ENCODE results near the gene SPATA4. TPM values are rescaled to one million over a fixed set of nuclear protein-coding genes. Genes with fewer than 3 reads are reported as not detected.

Gene SPATA4
- total RNA-seq, 2 donors from 2014 or later, result not detected

DNA sequence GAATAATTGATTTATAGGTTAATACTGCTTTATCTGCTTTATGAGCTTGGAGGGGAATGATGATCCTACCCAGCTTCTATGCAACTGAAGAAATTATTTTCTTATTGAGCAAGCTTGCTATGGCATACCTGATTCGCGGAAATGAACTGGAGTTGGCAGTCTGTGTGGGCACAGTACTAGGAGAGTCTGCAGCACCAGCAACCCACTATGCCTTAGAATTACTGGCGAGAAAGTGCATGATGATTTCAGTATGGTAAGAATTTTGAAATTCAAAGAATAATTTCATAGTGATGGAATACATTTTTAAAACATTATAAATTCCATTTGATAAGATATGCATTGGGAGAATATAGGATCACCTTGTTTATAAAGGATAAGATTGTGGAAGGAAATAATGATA, 32.3 kb downstream of the SPATA4 start:
- Mint-ChIP-seq H3K9me3 (no peaks in the 10 kb centered on the region), H3K4me3 (no peak overlapping the region), H3K27me3 (peaks cover 0 to 8% of the 10 kb centered on the region in 2 donors), H3K36me3 (no peaks in the 10 kb centered on the region), H3K27ac (no peak overlapping the region), H3K4me1 (ENCODE audit: low read depth in 2 of 2) (no peaks in the 10 kb centered on the region)
- DNase-seq (ENCODE audit: low spot score) (no peak), ATAC-seq (no peak)

DNA sequence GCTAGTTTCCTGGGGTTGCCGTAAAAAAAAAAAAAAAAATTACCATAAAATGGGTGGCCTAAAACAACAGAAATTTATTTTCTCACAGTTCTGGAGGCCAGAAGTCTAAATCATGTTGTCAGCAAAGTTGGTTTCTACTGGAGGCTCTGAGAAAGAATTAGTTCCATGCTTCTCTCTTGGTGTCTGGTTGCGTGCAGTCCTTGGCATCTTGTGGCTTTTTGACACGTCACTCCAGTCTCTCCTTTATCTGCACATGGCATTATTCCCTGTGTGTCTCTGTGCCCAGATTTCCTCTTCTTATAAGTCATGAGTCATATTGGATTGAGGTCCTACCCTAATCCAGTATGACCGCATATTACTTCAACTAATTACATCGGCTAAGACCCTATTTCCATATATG, 38.7 kb downstream of the SPATA4 start:
- DNase-seq (ENCODE audit: low spot score), result no peak
- no peak overlapping the region for H3K4me3 Mint-ChIP-seq
- H3K9me3 Mint-ChIP-seq, result no peaks in the 10 kb centered on the region
- H3K27ac Mint-ChIP-seq, result no peak overlapping the region
- H3K4me1 Mint-ChIP-seq (ENCODE audit: low read depth in 2 of 2), result no peaks in the 10 kb centered on the region
- H3K36me3 Mint-ChIP-seq, result no peaks in the 10 kb centered on the region
- no peak for ATAC-seq
- H3K27me3 Mint-ChIP-seq, result peaks cover 0 to 2% of the 10 kb centered on the region in 2 donors

DNA sequence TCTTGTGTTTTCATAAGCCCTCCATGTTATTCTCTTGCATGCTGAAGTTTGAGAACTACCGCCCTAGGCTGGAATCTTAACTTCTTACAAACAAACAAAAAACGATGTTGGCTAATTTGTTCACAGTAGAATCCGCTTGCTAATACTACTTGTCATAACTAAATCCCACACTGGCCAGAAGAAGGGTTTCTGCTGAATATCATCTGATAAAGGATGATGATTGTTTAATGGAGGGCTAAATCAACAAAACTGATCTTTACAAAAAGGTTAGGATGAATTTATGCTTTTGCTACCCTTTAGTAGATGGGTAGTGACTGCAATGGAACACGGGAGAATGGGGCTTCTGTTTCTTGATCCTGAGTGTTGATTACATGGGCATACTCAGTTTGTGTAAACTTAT, 42.3 kb downstream of the SPATA4 start:
- H3K27ac Mint-ChIP-seq, result no peak overlapping the region
- ATAC-seq, result no peak
- no peaks in the 10 kb centered on the region for H3K27me3 Mint-ChIP-seq

DNA sequence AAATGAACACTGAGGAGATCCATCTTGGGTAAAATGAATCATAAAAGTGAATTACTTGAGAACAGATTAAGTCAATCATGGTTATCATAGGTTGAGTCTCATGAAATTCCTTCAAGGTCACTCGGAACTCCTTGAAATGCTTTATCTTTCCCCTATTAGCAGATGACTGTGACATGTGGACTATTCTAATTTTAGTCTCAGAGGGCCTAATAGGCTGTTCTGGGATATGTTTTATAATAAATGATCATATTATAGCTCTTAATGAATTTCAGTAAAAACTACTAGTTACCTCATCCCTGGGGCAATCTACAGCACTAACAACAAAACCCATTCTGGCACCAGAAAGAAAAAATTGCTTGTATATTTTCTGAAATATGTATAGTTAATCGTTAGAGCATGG, 44.7 kb downstream of the SPATA4 start:
- H3K27ac Mint-ChIP-seq, result no peak overlapping the region
- no peaks in the 10 kb centered on the region for H3K4me1 Mint-ChIP-seq (ENCODE audit: low read depth in 2 of 2)
- DNase-seq (ENCODE audit: low spot score) (no peak), ATAC-seq (no peak)
- no peak overlapping the region for H3K4me3 Mint-ChIP-seq
- no peaks in the 10 kb centered on the region for H3K27me3 Mint-ChIP-seq
- H3K36me3 Mint-ChIP-seq, result no peaks in the 10 kb centered on the region
- no peaks in the 10 kb centered on the region for H3K9me3 Mint-ChIP-seq

More for the DNA sequence above, 42.3 kb downstream of the SPATA4 start:
- Mint-ChIP-seq H3K9me3 (no peaks in the 10 kb centered on the region), H3K4me3 (no peak overlapping the region), H3K36me3 (no peaks in the 10 kb centered on the region), H3K4me1 (ENCODE audit: low read depth in 2 of 2) (no peaks in the 10 kb centered on the region)
- DNase-seq (ENCODE audit: low spot score), result no peak

DNA sequence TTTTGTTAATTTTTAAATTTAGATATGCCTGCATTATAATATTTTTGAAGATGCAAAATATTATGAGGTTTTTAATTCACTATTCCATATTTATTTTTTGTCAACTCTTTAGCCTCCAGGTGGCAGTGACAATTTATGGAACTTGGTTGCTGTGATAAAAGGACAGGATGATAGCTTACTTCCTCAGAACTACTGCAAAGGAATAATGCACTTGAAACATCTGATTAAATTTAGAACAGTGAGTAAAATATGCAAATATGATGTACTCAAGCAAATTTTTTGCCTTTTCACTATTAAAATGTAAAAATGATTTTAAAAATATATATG, 45.1 kb downstream of the SPATA4 start:
- DNase-seq (ENCODE audit: low spot score) (no peak), ATAC-seq (no peak)
- Mint-ChIP-seq H3K4me3 (no peak overlapping the region), H3K27me3 (no peaks in the 10 kb centered on the region), H3K4me1 (ENCODE audit: low read depth in 2 of 2) (no peaks in the 10 kb centered on the region), H3K27ac (no peak overlapping the region), H3K9me3 (no peaks in the 10 kb centered on the region), H3K36me3 (no peaks in the 10 kb centered on the region)

DNA sequence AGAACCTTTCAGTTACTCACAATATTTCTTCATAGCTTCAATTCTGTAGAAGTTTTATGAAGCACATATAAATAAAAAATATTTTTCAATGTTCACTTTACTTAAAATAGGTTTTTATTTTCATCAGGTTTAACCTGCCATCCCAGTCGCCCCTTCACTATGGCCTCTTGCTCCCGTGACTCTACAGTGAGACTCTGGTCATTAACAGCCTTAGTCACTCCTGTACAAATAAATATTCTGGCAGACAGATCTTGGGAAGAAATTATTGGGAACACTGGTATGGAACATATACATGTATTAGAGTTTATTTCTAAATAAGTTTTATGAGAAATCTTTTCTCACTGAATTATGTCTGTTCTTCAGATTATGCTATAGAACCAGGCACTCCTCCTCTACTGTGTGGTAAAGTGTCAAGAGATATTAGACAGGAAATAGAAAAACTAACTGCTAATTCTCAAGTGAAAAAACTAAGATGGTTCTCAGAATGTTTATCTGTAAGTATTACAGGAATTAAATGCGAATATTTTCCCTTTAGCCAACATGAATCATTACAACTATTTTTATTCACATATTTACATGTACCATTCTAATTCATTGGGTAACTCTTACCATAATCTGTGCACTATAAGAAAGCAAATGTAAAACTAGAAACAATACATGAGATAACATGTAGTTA, 45.6 kb downstream of the SPATA4 start:
- Mint-ChIP-seq H3K9me3 (no peaks in the 10 kb centered on the region), H3K27ac (no peak overlapping the region), H3K27me3 (no peaks in the 10 kb centered on the region), H3K4me1 (ENCODE audit: low read depth in 2 of 2) (no peaks in the 10 kb centered on the region), H3K4me3 (no peak overlapping the region), H3K36me3 (no peaks in the 10 kb centered on the region)
- no peak for DNase-seq (ENCODE audit: low spot score)
- ATAC-seq, result no peak

DNA sequence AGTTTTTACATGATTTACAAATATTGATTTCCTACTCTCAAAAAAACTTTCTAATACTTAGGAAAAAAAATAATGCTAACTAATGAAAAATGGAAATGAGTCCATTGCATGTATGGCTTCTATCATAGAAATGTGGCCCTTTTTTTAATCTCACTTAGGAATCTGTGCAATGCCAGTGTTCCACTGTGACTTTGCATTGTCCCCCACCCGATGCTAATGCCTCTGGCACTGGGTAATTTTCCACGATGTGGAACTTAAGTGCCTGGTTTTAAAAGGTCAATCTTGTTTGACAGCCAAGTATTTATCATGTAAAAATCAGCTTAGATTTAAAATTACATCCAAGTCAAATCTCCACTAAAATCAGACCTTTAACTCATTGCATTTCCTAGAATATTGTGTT, 53.1 kb downstream of the SPATA4 start:
- DNase-seq (ENCODE audit: low spot score) (no peak), ATAC-seq (no peak)
- no peaks in the 10 kb centered on the region for H3K9me3 Mint-ChIP-seq
- H3K27ac Mint-ChIP-seq, result no peak overlapping the region
- H3K36me3 Mint-ChIP-seq, result no peaks in the 10 kb centered on the region
- peaks cover 0 to 12% of the 10 kb centered on the region in 2 donors for H3K27me3 Mint-ChIP-seq
- H3K4me1 Mint-ChIP-seq (ENCODE audit: low read depth in 2 of 2), result no peaks in the 10 kb centered on the region
- H3K4me3 Mint-ChIP-seq, result no peak overlapping the region

DNA sequence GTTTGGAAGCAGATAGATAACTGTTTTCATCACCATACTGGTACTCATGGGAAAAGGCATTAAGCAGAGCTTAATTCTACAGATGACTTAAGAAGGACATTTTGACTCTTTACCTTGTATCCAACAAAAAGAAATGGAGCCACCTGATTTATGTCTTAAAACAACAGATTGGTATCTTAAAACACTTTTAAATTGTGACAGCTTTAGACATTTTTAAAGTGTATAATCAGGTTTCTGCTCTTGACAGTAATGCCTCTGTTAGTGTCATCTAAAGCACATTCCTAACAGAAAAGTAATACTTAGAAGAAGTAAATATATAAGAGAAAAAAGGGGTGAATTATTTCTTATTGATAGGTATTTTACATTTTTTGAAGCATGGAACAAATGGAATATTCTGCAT, 55.9 kb downstream of the SPATA4 start:
- Mint-ChIP-seq H3K27me3 (peaks cover 0 to 12% of the 10 kb centered on the region in 2 donors), H3K27ac (no peak overlapping the region), H3K4me3 (no peak overlapping the region), H3K36me3 (no peaks in the 10 kb centered on the region), H3K9me3 (no peaks in the 10 kb centered on the region), H3K4me1 (ENCODE audit: low read depth in 2 of 2) (no peaks in the 10 kb centered on the region)
- no peak for DNase-seq (ENCODE audit: low spot score)
- ATAC-seq, result no peak

DNA sequence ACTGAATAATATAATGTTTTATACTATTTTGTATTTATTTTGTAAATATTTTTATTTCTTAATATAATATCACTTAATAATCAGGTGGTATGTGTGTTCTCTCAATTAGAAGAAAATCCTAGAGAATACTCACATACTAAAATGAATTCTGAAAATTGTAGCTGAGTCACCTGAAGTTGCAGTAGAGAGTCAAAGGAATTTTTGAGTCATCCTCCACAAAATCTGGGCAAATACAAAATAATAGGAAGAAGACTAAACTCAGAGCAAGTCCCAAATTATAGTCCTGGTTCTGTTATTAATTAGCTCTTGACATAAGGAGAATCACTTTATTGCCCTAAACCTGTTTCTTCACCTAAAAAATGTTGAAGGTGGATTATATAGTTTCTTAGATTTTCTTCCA, 57.8 kb downstream of the SPATA4 start:
- Mint-ChIP-seq H3K36me3 (no peaks in the 10 kb centered on the region), H3K9me3 (no peaks in the 10 kb centered on the region), H3K4me1 (ENCODE audit: low read depth in 2 of 2) (no peaks in the 10 kb centered on the region), H3K27me3 (peaks cover 0 to 7% of the 10 kb centered on the region in 2 donors), H3K4me3 (no peak overlapping the region), H3K27ac (no peak overlapping the region)
- DNase-seq (ENCODE audit: low spot score), result no peak
- ATAC-seq, result no peak

DNA sequence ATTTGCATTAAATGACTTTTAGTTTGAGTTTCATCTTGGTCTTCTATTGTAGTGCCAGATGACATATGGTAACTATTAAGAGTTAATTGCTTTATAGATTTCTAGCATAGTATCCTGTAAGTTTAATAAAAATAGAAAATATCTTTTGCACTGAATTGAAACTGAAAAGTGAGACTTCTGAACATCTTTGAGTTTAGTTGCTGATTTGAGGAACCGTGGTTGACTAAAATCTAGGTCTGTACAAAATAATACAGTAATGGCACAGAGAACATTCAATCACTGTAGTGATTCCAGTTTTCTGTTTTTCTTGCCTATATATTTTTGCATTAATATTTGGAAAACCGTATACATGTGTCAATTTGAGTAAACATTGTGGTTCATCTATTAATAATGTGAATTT, 60.7 kb downstream of the SPATA4 start:
- H3K36me3 Mint-ChIP-seq, result no peaks in the 10 kb centered on the region
- ATAC-seq (no peak), DNase-seq (ENCODE audit: low spot score) (no peak)
- no peaks in the 10 kb centered on the region for H3K4me1 Mint-ChIP-seq (ENCODE audit: low read depth in 2 of 2)
- no peaks in the 10 kb centered on the region for H3K9me3 Mint-ChIP-seq
- H3K27me3 Mint-ChIP-seq, result peaks cover 0 to 13% of the 10 kb centered on the region in 2 donors
- H3K27ac Mint-ChIP-seq, result no peak overlapping the region
- H3K4me3 Mint-ChIP-seq, result no peak overlapping the region

Other genes starting within 250 kb of the SPATA4 start
- gene WDR17, start 129.7 kb downstream of the SPATA4 start, total RNA-seq, result under 1 TPM in 1 of 2 donors, not detected in 1; 0.39 TPM
- not detected for gene ASB5, start 73.6 kb upstream of the SPATA4 start, total RNA-seq
- 100 to 1,000 TPM; 218 to 239 TPM for gene SPCS3, start 124.4 kb upstream of the SPATA4 start, total RNA-seq